ENCODE data around the gene VSTM2L. TPM values are rescaled to one million over a fixed set of nuclear protein-coding genes. Genes with fewer than 3 reads are reported as not detected.

The VSTM2L gene
- total RNA-seq, 1 donor from 2014 or later = 14.1 TPM

GRCh38 chr20:37928996-37929682 lies 26.2 kb downstream of the VSTM2L start:
- no peak for TF ChIP-seq CTCF (IDR thresholded peaks at IDR 0.05)
- intact Hi-C loops (cut with DNase I) = no loop called here
- no peak overlapping the region for H3K27ac ChIP-seq
- no peaks in the 10 kb centered on the region for H3K27me3 ChIP-seq (ENCODE audit: low read depth)
- H3K36me3 ChIP-seq = no peaks in the 10 kb centered on the region
- ATAC-seq = no peak
- no peak for DNase-seq
- H3K4me1 ChIP-seq = no peaks in the 10 kb centered on the region
- H3K4me3 ChIP-seq = no peak overlapping the region
- H3K9me3 ChIP-seq = no peaks in the 10 kb centered on the region

- intact Hi-C loops (cut with DNase I) = no loop called here
- no peak for TF ChIP-seq CTCF (IDR thresholded peaks at IDR 0.05)
- Histone ChIP-seq H3K27ac (no peak overlapping the region), H3K4me3 (no peak overlapping the region), H3K9me3 (no peaks in the 10 kb centered on the region), H3K4me1 (no peaks in the 10 kb centered on the region), H3K36me3 (no peaks in the 10 kb centered on the region), H3K27me3 (ENCODE audit: low read depth) (no peaks in the 10 kb centered on the region)
- ATAC-seq (no peak), DNase-seq (no peak)
These were observed 26.7 kb downstream of the VSTM2L start for GRCh38 chr20:37929683-37930014.

GRCh38 chr20:37931153-37931922 lies 28.4 kb downstream of the VSTM2L start:
- Histone ChIP-seq H3K27ac (no peak overlapping the region), H3K36me3 (no peaks in the 10 kb centered on the region), H3K9me3 (no peaks in the 10 kb centered on the region), H3K4me3 (no peak overlapping the region), H3K4me1 (no peaks in the 10 kb centered on the region), H3K27me3 (ENCODE audit: low read depth) (no peaks in the 10 kb centered on the region)
- DNase-seq (no peak), ATAC-seq (no peak)
- intact Hi-C loops (cut with DNase I) = no loop called here
- TF ChIP-seq CTCF (IDR thresholded peaks at IDR 0.05) = no peak

GRCh38 chr20:37932074-37932473 lies 29.1 kb downstream of the VSTM2L start:
- H3K36me3 ChIP-seq = no peaks in the 10 kb centered on the region
- intact Hi-C loops (cut with DNase I) = no loop called here
- no peak for TF ChIP-seq CTCF (IDR thresholded peaks at IDR 0.05)
- no peaks in the 10 kb centered on the region for H3K9me3 ChIP-seq
- H3K4me3 ChIP-seq = no peak overlapping the region
- no peak overlapping the region for H3K27ac ChIP-seq
- H3K4me1 ChIP-seq = no peaks in the 10 kb centered on the region
- no peak for ATAC-seq
- no peaks in the 10 kb centered on the region for H3K27me3 ChIP-seq (ENCODE audit: low read depth)
- no peak for DNase-seq

GRCh38 chr20:37932919-37933318 lies 30.0 kb downstream of the VSTM2L start:
- Histone ChIP-seq H3K36me3 (no peaks in the 10 kb centered on the region), H3K27me3 (ENCODE audit: low read depth) (no peaks in the 10 kb centered on the region), H3K4me3 (no peak overlapping the region), H3K27ac (no peak overlapping the region), H3K9me3 (no peaks in the 10 kb centered on the region), H3K4me1 (no peaks in the 10 kb centered on the region)
- TF ChIP-seq CTCF (IDR thresholded peaks at IDR 0.05) = no peak
- intact Hi-C loops (cut with DNase I) = no loop called here
- no peak for DNase-seq
- ATAC-seq = peak; percentile 56 to 70

All from lower lobe of right lung (tissue), 2 donors.